T-helper 1 cell (primary cell): ENCODE results near the gene EEIG1.

Source experiments
- DNase-seq, 5 donors: peaks; one replicate each; pipeline ENCODE4 v3.0.0-alpha.2; 2012 to 2020

Gene EEIG1

DNA sequence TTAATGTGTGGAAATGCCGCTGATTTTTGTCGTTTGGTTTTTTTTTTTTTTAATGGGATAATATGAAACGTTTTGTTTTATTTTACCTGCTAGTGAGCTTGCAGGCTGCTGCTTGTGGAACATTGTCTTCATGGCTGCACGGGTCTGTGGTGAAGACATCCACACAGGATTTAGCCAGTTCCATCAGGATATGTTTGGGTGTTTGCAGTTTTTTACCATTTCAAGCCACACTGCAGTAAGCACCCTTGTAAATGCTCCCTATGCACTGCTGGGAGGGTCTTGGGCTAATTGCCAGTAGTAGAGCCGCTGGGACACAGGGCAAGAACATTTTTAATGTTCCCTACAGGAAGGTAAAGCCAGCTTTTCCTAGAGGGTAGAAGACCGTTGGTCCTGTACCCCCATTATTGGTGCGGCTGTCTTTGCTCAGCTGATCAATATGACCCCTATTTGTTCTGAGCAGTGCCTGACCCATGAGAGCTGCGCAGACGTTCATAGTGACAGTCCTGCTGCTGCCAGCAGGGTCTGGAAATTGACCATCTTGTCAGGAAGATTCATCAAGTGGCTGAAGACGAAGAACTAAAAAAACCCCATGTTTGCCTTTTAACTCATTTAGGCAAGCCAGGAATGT, 20.5 kb upstream of the EEIG1 start:
- DNase-seq = no peak

DNA sequence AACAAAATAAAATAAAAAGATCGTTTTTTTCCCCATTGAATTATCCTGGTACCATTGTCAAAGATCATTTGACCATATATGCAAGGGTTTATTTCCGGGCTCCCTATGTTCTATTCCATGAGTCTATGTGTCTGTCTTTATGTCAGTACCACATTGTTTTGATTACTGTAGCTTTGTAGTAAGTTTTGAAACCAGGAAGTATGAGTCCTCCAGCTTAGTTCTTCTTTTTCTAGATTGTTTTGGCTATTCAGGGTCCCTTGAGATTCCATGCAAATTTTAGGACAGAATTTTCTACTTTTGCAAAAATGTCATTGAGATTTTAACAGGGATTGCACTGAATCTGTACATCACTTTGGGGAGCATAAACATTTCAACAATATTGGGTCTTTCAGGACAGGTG, 18.7 kb upstream of the EEIG1 start:
- no peak for DNase-seq

DNA sequence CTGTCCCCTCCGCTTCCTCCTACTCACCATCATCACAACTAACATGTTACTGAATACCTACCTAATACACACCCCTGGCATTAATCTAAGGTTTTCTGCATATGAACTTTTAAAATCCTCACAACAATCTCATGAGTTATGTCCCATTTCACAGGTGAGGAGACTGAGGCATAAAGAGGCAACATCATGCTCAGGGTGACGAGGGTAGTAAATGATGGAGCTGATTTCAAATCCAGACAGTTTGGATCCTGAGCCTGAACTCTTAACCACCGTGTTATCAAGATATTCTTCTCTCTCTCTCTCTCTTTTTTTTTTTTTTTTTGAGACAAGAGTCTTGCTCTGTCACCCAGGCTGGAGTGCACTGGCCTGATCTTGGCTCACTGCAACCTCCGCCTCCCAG, 12.9 kb upstream of the EEIG1 start:
- DNase-seq = no peak

GRCh38 chr9:127991757-127992274, 11.0 kb upstream of the EEIG1 start:
- no peak for DNase-seq

DNA sequence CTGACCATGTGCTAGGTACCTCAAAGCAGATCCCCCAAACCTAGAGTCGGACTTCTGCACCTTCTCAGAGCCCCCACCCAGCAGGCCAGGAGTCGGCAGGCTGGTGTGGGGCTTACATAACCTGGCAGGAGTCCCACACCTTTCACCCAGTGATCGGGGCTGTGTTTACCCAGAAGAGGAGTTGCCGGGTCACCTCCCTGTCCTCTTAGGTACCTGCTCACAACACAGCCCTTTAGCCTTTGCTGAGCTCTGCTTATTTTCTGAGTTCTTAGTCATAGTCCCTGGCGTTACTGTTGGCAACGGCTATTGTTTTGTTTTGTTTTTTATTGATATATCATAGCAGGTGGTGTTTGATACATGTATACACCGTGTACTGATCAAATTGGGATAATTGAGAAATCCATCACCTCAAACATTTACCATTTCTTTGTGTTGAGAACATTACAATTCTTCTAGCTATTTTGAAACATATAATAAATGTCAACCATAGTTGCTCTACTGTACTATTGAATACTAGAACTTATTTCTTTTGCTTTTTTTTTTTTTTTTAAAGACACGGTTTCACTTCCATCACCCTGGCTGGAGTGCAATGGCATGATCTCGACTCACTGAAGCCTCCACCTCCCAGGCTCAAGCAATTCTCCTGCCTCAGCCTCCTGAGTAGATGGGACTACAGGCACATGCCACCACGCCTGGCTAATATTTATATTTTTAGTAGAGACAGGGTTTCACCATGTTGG, 10.4 kb upstream of the EEIG1 start:
- DNase-seq = no peak

DNA sequence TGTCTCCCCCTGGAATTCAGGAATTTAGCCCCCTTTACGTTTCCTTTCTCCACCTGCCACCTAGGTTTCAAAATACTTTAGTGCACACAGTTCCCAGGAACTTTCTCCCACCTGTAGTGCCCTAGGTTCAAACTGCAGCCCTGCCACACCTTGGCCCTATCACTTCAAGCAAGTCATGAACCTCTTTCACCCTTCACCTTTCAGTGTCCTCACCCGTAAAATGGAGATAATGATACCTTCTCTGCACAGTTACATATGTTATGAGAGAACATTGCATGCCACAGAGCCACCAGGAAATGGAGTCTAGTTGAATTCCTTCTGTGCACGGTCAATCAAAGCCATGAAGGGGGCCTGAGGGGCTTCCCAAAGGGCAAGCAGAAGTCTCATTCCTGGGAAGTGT, 9.8 kb upstream of the EEIG1 start:
- no peak for DNase-seq

- DNase-seq = no peak
These were observed 8.3 kb upstream of the EEIG1 start for GRCh38 chr9:127989094-127989493.

DNA sequence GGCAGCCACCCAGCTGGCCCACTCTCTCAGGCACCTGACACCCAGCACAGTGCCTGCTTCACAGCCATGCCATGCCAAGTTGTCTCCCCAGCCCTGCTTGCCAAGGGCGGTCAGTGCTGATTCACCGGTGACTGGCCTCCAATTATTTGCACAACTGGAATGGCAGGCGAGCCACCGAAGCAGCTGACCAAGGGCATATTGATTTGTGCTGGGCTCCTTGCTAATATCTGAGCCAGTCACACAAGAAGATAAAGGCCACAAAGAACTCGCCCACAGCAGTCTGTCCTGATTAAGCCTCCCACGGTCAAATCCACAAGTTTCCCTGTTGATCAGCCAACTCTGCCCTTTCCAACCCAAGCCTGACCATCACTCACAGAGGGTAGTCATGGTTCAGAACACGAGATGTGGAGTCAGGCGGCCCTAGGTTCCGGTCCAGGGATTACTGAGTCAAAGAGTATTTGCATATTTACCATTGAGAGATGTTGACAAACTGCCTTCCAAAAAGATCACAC, 6.4 kb upstream of the EEIG1 start:
- DNase-seq = no peak

- no peak for DNase-seq
These were observed 4.2 kb upstream of the EEIG1 start for GRCh38 chr9:127985011-127985410.

GRCh38 chr9:127983847-127984289, 3.1 kb upstream of the EEIG1 start:
- no peak for DNase-seq

- no peak for DNase-seq
These were observed 2.1 kb upstream of the EEIG1 start for GRCh38 chr9:127982912-127983311.

GRCh38 chr9:127981559-127982121, 851 bp upstream of the EEIG1 start:
- no peak for DNase-seq

GRCh38 chr9:127980060-127980705, 606 bp downstream of the EEIG1 start:
- DNase-seq = peak in 4 of 5 donors; percentile 32 to 68 (median 48)

- DNase-seq = peak in 1 of 5 donors; percentile 28
These were observed 1.3 kb downstream of the EEIG1 start for GRCh38 chr9:127979333-127980059.

GRCh38 chr9:127979015-127979332, 1.8 kb downstream of the EEIG1 start:
- no peak for DNase-seq

- peak in 1 of 5 donors; percentile 35 for DNase-seq
These were observed 2.7 kb downstream of the EEIG1 start for GRCh38 chr9:127977884-127978647.

- peak in 1 of 5 donors; percentile 36 for DNase-seq
These were observed 3.5 kb downstream of the EEIG1 start for GRCh38 chr9:127977009-127977883.

DNA sequence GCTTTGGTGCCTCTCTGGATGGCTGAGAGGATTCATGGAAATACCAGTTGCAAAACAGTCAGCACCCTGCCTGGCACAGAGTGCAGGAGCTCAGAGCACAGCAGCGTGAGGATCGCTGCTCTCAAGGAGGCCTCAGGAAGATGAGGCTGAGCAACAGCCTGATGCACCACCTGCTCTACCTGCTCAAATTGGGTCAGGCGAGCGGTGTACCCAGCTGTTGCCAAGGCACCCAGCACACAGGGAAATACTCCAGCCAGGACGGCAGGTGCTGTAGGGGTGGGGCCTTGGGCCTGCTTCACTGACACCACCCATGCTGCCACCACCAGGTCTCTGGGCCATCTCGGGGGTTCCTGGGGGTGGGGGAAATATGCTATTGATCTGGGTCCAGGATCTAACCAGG, 4.3 kb downstream of the EEIG1 start:
- peak in 1 of 5 donors; percentile 48 for DNase-seq

GRCh38 chr9:127975376-127976315, 5.1 kb downstream of the EEIG1 start:
- DNase-seq = no peak
